Transverse colon (tissue), 4 donors: ENCODE results near the gene FBXW9. TPM values are rescaled to one million over a fixed set of nuclear protein-coding genes. Genes with fewer than 3 reads are reported as not detected.
"Not testable (repeated sequence)": the region's sequence is repeated elsewhere in the genome, so short reads cannot be mapped to it uniquely, and the experiment has no call there.

Experiments used
- DNase-seq: peaks from one replicate; pipeline ENCODE4 v3.0.0-alpha.2; 2019
- H3K27ac ChIP-seq, 4 donors: fragments of 200-600 bp; sonication (generic); 2 replicates each; pipeline ENCODE4 v1.5.1; 2016 to 2018; ENCODE audit warnings: inconsistent platforms in 4 of 4
- H3K27me3 ChIP-seq: fragments of 200-600 bp; sonication (generic); 2 replicates; pipeline ENCODE4 v1.5.1; 2017; ENCODE audit warnings: inconsistent platforms
- H3K36me3 ChIP-seq, 4 donors: fragments of 200-600 bp; sonication (generic); 2 replicates each; pipeline ENCODE4 v1.5.1; 2017 to 2019; ENCODE audit warnings: inconsistent platforms in 4 of 4
- H3K4me1 ChIP-seq, 4 donors: fragments of 200-600 bp; sonication (generic); 2 replicates each; pipeline ENCODE4 v1.5.1; 2017 to 2020; ENCODE audit warnings: inconsistent platforms in 4 of 4
- H3K4me3 ChIP-seq, 4 donors: fragments of 200-600 bp; sonication (generic); 1 replicate in 1 of 4; 2 replicates in 3 of 4; pipeline versions ENCODE4 v1.5.1 to v1.6.1; 2017 to 2019; ENCODE audit warnings: inconsistent platforms in 4 of 4
- H3K9me3 ChIP-seq, 2 donors: fragments of 200-600 bp; sonication (generic); 2 replicates each; pipeline ENCODE4 v1.5.1; 2017 to 2019; ENCODE audit warnings: inconsistent platforms in 2 of 2
- CTCF ChIP-seq, 5 experiments: fragments of 200-600 bp in 3 of 5; fragments of 450-650 bp in 2 of 5; sonication (generic) in 3 of 5; IDR thresholded peaks; 1 replicate in 2 of 5; 2 replicates in 3 of 5; pipeline ENCODE4 v1.5.1; 2016 to 2017; ENCODE audit warnings: antibody characterized with exemption in 5 of 5, inconsistent platforms in 3 of 5, mild to moderate bottlenecking in 2 of 5, moderate library complexity in 1 of 5
- EP300 ChIP-seq: sonication (generic); formaldehyde crosslinking; IDR thresholded peaks from one replicate; pipeline ENCODE4 v1.6.1; 2017; ENCODE audit warnings: antibody characterized with exemption, low read depth
- POLR2A ChIP-seq: fragments of 450-650 bp; IDR thresholded peaks from one replicate; pipeline ENCODE4 v1.6.1; 2016; ENCODE audit warnings: antibody characterized with exemption, mild to moderate bottlenecking, moderate library complexity
- POLR2AphosphoS5 ChIP-seq, 3 donors: sonication (generic); formaldehyde crosslinking; IDR thresholded peaks; one replicate each; pipeline ENCODE4 v1.6.1; 2016; ENCODE audit warnings: antibody characterized with exemption in 3 of 3
- WGBS, 2 donors: methylation state at CpG; one replicate each; pipeline ENCODE4 v1.1.5; 2018; ENCODE audit warnings: low coverage in 1 of 2; 5-methylcytosine and 5-hydroxymethylcytosine counted together
- in situ Hi-C, 4 donors: fragments of 200-750 bp; cut with MboI; loops; one replicate each; pipeline versions ENCODE4 v1.15.0 to v1.15.1; 2017; ENCODE audit warnings: low sequenced_read_pairs in 3 of 4, low pct_ligation_motif_present in 1 of 4, low pct_unique_long_range_greater_than_20kb in 1 of 4
- intact Hi-C: fragments of 100-400 bp; cut with DNase I; formaldehyde crosslinking; loops from one replicate; pipeline ENCODE4 v1.15.1; 2023; ENCODE audit warnings: low total_unique reads
- total RNA-seq, 4 donors: library from RNA; depleted of rRNA; stranded (reverse); fragments of >200 nt; gene quantifications; one replicate each; pipeline ENCODE4 v1.1.0, GENCODE V29; 2016

FBXW9 gene
- total RNA-seq, 4 donors from 2014 or later, result 3.2 to 8.1 (median 4.9) TPM

- in situ Hi-C loops, intact Hi-C loops, H3K9me3 ChIP-seq, H3K27me3 ChIP-seq, H3K4me1 ChIP-seq, H3K4me3 ChIP-seq, H3K27ac ChIP-seq: not testable (repeated sequence)
- peak in 4 of 5 experiments; percentile 37 to 49 (median 44) for TF ChIP-seq CTCF (IDR thresholded peaks at IDR 0.05)
- H3K36me3 ChIP-seq, result peaks cover 0 to 58% (median 31%) of the 10 kb centered on the region in 4 donors
- DNase-seq, result peak; percentile 46
- WGBS, 2 donors, result 64 to 89% methylated on average over 3 to 11 of the region's 14 CpGs
Measured at GRCh38 chr19:12712077-12712476, 15.6 kb upstream of the FBXW9 start.

- intact Hi-C loops, result no loop called here
Measured at GRCh38 chr19:12711187-12711586, 14.8 kb upstream of the FBXW9 start.

GRCh38 chr19:12708641-12709040 lies 12.2 kb upstream of the FBXW9 start:
- H3K36me3 ChIP-seq, result peaks cover 0 to 69% (median 30%) of the 10 kb centered on the region in 4 donors

More at GRCh38 chr19:12711187-12711586, 14.8 kb upstream of the FBXW9 start:
- TF ChIP-seq CTCF (IDR thresholded peaks at IDR 0.05) (no peak), EP300 (no peak), POLR2AphosphoS5 (IDR thresholded peaks at IDR 0.05) (no peak), POLR2A (no peak)
- no peak overlapping the region for H3K27ac ChIP-seq
- in situ Hi-C loops, result no loop called here
- H3K9me3 ChIP-seq, result no peaks in the 10 kb centered on the region
- H3K36me3 ChIP-seq, result peaks cover 0 to 67% (median 32%) of the 10 kb centered on the region in 4 donors
- no peaks in the 10 kb centered on the region for H3K4me1 ChIP-seq
- H3K27me3 ChIP-seq, result no peaks in the 10 kb centered on the region
- 87% methylated on average over 11 of the region's 17 CpGs; no CpG with 5 or more reads in 1 of the 2 donors for WGBS, 2 donors
- DNase-seq, result no peak
- H3K4me3 ChIP-seq, result no peak overlapping the region

DNA sequence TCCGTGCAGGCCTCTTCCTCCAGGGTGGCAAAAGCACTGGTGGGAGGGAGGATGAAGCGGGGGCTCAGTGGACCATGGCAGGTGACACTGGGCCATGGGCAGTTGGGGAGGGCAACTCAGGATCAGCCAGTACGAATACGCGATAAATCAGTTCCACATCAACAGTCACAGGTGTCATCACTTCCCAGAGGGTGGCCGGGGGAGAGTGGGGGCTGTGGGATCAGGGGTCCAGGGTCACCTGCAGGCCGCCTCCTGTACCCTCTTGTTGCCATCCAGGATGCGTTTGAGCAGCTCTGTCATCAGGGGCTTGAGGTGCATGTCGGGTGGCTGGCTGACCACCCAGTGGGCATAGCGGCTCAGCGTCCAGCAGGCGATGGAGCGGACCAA lies 9.9 kb upstream of the FBXW9 start:
- Histone ChIP-seq H3K27me3 (no peaks in the 10 kb centered on the region), H3K27ac (no peak overlapping the region), H3K4me3 (no peak overlapping the region), H3K36me3 (peaks cover 0 to 89% (median 36%) of the 10 kb centered on the region in 4 donors), H3K9me3 (no peaks in the 10 kb centered on the region), H3K4me1 (no peaks in the 10 kb centered on the region)
- in situ Hi-C loops, result no loop called here
- intact Hi-C loops, result no loop called here
- WGBS, 2 donors, result 93 to 100% methylated on average over 1 to 13 of the region's 13 CpGs
- TF ChIP-seq CTCF (IDR thresholded peaks at IDR 0.05), result no peak
- no peak for TF ChIP-seq EP300
- TF ChIP-seq POLR2AphosphoS5 (IDR thresholded peaks at IDR 0.05), result no peak
- TF ChIP-seq POLR2A, result no peak
- DNase-seq, result no peak

More at GRCh38 chr19:12708641-12709040, 12.2 kb upstream of the FBXW9 start:
- no peaks in the 10 kb centered on the region for H3K27me3 ChIP-seq
- in situ Hi-C loops, result no loop called here
- WGBS, 2 donors, result 90 to 95% methylated on average over 2 to 8 of the region's 8 CpGs
- DNase-seq, result no peak
- TF ChIP-seq POLR2A (no peak), POLR2AphosphoS5 (IDR thresholded peaks at IDR 0.05) (no peak), EP300 (no peak), CTCF (IDR thresholded peaks at IDR 0.05) (no peak)
- H3K9me3 ChIP-seq, result no peaks in the 10 kb centered on the region
- H3K4me1 ChIP-seq, result no peaks in the 10 kb centered on the region
- H3K27ac ChIP-seq, result no peak overlapping the region
- H3K4me3 ChIP-seq, result no peak overlapping the region
- intact Hi-C loops, result no loop called here
